UCSD-AML1 (cell line): ENCODE measurements around the gene HDAC7.
"Not testable (repeated sequence)": the region's sequence is repeated elsewhere in the genome, so short reads cannot be mapped to it uniquely, and the experiment has no call there.

Source experiments
- DNase-seq: peaks from one replicate; lab custom pipeline; 2025; ENCODE audit not compliant: unreplicated experiment; lab: John Stamatoyannopoulos, UW

HDAC7 gene

GRCh38 chr12:47815447-47815846 lies 4.3 kb downstream of the HDAC7 start:
- not testable (repeated sequence) for DNase-seq

DNA sequence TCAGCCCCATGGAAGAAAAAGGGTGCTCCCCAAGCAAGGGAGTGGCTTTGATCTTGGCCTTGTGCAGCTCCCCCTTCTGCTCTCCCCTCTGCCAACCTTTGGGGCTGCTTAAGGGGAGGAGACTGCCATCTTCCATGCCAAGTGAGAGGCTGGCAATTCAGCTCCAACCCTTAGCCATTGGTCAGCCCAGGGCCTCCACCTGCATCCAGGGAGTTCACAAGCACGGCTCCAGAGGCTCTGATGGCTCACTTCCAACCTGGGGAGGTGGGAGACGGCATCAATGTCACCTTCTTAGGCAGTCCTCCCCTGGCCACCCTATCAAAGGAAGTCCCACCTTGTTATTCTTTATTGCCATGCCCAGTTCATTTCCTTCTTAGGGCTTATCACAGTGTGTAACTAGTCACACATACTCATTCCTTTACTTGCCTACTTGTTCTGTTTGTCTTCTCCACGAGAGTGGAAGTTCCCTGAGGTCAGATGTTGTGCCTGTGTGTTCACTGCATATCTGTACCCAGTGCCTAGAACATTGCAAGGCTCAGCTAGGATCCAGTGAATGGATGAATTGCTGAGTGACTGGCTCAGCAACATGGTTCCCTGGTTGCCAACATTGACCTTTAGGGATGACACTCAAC lies 5.0 kb downstream of the HDAC7 start:
- no peak for DNase-seq

DNA sequence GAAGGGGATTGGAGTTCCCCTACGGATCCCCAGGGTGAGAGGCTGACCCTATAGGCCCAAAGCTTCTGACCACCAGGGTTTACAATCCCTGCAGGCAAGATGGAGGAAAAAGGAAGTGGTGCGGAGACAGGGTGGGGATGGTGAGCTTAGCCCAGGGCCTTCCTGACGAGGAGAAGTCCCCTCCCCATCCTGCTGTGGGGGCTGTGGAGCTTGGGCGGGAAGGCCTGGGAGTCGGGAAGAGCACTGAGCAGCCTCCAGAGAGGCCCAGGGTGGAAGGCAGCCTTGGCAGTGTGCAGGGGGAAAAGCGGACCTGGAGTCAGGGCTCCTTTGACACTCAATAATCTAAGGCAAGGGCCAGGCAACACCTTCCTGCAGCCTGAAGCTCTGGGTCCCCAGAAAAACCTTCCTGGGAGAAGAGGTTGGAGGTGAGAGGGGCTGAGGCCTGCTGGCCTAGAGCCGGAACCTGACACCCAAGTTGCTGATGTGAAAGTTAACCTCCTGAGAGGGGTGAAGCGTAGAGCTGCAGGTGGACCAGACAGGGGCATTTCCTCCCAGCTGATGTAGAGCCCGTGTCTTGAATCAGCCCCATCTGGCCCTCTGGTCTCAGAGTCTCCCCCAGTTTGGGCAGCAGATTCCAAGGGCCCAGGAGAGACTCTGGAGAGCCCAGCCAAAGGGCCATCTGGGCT lies 6.0 kb downstream of the HDAC7 start:
- peak; percentile 84 for DNase-seq

DNA sequence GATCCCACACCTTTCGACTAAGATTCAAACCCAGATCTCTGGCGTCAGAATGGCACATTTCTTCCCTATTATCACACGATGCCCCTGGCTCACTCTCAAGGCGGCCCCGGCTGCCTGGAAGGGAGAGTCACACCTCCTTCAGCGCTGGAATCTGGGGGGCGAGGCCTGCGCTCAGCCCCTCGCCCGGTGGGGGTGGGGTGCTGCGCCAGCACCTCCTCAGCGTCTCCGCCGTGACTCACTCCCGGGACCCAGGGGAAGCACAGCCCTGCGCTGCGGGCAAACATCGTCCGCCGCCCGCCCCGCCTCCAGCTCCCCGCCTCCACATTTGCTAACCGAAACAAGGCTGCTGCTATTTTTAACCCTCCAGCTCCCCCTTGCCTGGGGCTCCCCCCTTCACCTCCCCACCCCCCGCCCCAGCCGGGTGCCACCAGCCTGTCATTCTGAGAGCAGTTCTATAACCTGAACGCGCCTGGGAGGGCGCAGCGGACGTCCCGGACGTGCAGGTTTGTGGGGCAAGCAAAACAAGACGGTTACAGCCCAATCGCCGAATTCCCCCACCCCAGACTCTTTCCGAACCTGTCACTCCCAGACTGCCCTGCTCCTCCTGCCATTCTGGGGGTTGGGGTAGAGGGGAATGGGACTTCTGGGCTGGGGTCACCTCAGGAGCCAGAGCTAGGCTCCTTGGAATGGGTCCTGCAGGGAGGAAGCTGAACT lies 6.7 kb downstream of the HDAC7 start:
- DNase-seq = peak; percentile 93

GRCh38 chr12:47811581-47812484 lies 7.9 kb downstream of the HDAC7 start:
- no peak for DNase-seq

DNA sequence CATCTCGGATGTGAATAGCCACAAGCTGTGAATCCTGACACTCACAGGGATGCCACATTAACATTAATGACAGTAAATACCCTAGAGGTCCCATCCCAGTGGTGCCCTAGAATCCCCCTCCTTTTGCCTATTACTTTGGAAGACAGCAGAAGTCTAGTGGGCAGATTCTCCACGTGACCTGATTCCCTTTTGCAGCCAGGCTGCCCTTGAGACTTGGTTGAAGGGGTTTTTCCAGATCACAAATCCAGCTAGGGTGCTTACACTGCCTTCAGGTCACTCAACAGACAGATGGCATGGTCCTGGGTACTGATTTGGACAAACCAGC lies 8.7 kb downstream of the HDAC7 start:
- no peak for DNase-seq

DNA sequence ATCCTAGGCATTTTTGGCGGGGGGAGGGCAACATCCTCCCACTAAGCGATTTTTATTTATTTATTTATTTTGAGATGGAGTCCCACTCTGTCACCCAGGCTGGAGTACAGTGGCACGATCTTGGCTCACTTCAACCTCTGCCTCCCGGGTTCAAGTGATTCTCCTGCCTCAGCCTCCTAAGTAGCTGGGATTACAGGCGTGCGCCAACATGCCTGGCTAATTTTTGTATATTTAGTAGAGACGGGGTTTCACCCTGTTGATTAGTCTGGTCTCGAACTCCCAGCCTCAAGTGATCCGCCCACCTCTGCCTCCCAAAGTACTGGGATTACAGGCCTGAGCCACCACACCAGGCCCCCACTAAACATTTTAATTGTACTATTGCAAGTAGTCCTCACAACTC lies 10.2 kb downstream of the HDAC7 start:
- DNase-seq = not testable (repeated sequence)

DNA sequence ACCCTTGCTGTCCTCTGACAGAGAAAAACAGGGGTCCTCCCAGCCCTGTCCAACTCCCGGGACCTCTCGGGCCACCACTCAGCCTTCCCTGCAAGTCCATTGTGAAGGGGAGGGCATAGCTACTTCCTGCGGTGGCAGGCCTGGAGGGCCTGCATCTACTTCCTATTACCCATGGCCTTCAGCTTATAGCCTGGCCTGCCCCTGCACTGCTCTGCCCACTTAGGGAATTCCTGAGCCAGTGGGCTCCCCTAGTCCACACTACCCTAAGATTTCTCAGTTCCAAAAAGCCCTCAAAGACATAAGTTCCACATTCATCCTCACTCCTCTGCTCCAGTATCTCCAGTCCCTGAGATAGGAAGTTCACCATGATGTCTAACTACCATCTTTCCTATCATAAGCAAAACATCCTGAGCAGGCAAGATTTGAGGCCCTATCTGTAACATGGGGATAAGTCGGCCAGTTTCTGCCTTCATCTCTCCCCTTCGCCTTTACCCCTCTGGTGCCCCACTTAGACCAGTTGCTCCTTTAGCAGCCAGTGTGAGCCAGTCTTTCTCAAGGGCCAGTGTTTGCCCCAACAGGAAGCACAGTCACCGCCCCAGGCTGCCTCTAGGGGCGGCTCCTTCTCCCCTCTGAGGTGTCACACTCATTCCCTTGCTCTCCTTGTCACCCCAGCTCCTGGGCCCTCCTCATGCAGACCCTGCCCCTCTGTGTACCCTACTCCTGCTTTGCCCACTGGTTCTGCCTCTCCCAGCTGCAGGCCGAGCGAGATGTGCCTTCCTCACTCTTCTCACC lies 10.9 kb downstream of the HDAC7 start:
- DNase-seq = peak; percentile 57

GRCh38 chr12:47808050-47808449 lies 11.7 kb downstream of the HDAC7 start:
- peak; percentile 82 for DNase-seq

GRCh38 chr12:47807338-47807737 lies 12.4 kb downstream of the HDAC7 start:
- DNase-seq = no peak

- no peak for DNase-seq
Observed at GRCh38 chr12:47805417-47805816, 14.3 kb downstream of the HDAC7 start.

- no peak for DNase-seq
Observed at GRCh38 chr12:47804171-47804570, 15.5 kb downstream of the HDAC7 start.

DNA sequence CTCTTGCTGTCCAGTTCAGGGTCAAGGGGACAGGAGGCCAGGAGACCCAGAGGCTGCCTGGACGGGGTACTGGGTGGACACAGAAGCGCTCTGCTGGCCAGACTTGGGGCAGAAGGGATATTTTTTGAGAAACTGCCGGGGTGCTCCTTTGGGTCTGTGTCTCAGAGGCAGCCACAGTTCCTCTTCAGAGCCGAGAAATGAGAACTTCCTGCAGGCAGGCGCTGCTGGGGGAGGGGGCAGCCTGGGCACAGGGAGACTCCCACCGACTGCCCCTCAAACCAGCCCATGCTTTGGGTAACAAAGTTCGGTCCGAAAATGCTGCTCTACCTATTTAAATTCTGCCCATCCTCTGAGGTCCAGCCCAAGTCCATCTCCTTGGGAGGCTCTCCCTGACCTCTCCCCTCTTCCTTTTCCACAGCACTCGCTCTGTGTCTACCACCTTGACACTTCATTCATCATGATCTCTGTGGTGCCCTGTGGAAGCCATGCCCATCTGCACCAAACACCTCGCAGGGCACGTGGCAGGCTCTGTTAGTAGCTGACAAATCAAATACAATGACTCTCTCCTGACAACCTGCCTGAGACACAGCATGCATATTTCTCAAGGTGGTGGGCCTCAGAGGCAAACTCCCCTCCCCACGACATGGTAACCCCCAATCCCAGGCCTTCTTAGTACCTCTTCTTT lies 16.4 kb downstream of the HDAC7 start:
- peak; percentile 44 for DNase-seq

- DNase-seq = peak; percentile 42
Observed at GRCh38 chr12:47802312-47802711, 17.4 kb downstream of the HDAC7 start.

DNA sequence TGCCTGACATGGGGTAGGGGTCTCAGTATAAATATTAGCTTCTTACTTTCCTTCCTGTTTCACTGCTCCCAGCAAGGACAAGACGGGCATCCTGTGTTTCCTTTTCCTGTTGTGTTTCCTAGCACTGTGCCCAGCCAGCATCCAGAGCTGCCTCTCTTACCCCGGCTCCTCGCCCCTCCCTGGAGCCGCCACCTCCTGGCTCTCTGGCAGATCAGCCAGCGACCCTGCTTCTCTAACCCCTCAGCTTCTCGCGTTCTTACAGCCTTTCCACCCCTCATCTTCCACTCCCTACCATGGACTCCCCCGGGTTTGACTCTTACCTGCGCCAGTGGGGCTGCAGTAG lies 17.8 kb downstream of the HDAC7 start:
- DNase-seq = peak; percentile 55

DNA sequence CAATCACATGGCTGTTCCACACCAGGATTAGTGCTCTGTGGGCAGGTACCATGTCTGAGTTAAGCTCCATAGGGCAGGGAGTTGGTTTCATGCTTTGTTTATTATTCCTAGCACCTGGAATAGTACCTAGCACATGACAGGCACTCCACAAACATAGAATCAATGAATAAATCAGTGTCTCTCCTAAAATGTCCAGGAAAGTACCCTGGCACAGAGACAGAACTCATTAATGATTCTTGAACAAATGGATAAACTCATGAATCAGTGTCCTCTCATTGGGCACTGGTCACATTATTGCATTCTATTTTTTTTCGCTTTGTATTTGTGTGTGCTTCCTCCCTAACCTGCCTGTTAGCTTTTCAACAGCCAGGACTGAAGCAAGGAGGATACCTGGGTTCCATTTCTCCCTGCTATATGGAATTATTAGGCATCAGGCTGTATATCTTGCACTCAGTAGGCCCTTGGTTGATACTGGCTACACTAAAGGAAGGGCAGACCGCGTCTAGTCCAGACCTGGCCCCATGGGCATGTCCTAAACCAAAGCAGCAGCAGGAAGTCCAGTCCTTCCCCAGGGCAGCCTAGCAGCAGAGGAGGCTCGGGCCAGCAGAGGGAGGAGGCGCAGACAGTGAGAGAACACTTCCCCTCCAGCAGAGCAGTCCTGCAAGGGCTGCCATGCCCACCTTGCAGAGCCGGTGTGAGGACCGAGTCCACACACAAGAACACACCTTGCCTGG lies 18.4 kb downstream of the HDAC7 start:
- peak; percentile 55 for DNase-seq

- DNase-seq = no peak
Observed at GRCh38 chr12:47800582-47800981, 19.1 kb downstream of the HDAC7 start.

DNA sequence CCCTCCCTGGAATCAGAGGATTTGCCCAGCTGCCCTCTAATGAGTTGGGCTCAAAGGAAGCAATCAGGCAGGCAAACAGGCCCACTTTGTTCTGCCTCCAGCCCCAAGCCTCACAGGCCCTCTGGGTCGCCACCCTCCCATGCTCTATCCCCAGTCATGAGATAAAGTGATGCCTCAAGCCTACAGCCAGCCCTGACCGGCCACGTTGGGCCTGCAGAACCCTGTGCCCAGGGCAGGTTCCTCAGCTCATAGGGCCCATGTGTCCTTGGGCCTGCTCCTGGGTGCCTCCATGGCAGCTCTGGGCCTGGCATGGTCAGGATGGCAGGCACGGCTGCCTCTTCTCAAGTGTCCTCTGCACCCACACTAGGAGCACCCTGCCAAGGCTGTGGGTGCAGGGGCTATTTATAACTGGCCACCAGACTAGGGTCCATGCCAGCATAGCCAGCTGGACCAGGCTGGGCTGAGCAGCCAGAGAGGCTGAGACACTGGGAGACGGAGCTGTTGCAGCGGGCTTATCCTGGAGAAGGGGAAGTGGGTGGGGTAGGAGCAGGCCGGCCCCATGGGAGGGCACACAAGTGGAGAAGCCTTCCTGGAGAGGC lies 20.2 kb downstream of the HDAC7 start:
- DNase-seq = peak; percentile 36

- DNase-seq = no peak
Observed at GRCh38 chr12:47798382-47798948, 21.2 kb downstream of the HDAC7 start.
